ENCODE results near the gene ACER2. TPM values are rescaled to one million over a fixed set of nuclear protein-coding genes. Genes with fewer than 3 reads are reported as not detected.

The ACER2 gene
- total RNA-seq, 2 donors from 2014 or later: 2.3 to 2.4 TPM

DNA sequence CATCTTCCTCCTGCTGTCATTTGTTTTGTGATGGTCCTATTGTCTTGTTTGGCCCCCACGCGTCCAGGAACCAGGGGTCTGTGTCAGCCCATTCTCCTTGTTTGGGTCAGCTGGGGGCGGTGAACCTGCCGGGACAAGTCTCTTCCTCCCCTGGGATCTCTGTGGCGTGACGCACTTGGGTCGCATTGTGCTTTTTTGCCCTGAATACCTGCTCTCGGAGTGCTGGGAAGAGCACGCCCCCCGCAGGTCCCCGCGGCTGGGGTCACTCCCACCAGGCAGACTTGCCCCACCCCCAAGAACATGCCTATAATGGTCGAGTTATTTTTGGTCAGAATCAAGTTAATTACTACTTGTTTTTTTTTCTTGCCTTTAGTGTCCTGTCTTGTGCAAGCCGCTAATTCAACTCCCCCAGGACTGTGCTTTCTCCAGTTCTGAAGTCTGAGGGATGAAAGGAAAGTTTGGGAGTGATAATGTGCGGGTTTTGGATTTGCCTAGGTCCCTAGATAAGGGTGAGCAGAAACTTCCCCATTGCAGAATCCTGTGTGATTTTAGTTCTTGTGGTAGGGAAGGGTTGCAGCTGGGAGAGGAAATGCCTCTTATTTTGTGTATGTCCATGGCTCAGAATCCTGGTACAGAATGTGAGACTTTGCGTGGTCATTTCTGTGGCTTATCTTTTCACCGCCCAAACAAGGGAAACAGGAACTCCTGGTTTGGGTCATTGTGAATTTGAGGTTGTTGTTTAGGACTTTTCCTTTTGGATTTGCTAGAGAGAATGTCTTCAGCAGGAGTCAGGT lies 789 bp downstream of the ACER2 start:
- 15% methylated on average over 10 to 17 of the region's 17 CpGs for WGBS, 2 experiments (ENCODE audit: insufficient coverage in 1 of 2, insufficient read length in 1 of 2)
- Histone ChIP-seq H3K4me1 (ENCODE audit: control insufficient read depth, insufficient read depth, low read length) (no peaks in the 10 kb centered on the region), H3K4me3 (ENCODE audit: low read length) (peak overlapping the region; percentile 92), H3K27me3 (ENCODE audit: control insufficient read depth, insufficient read depth, low read length, poor library complexity, severe bottlenecking) (peaks cover 15% of the 10 kb centered on the region), H3K27ac (ENCODE audit: low read depth, low read length) (peak overlapping the region; percentile 90), H3K36me3 (ENCODE audit: control insufficient read depth, insufficient read depth, low read length) (no peaks in the 10 kb centered on the region), H3K9me3 (ENCODE audit: control insufficient read depth, low read length) (no peaks in the 10 kb centered on the region), H3K9ac (ENCODE audit: extremely low read depth, low read length, poor library complexity, severe bottlenecking) (peak overlapping the region; percentile 53)
- H3K4me1 Mint-ChIP-seq: peaks cover 12% of the 10 kb centered on the region
- peak overlapping the region; percentile 80 for H3K4me3 Mint-ChIP-seq
- peak; percentile 79 for DNase-seq
- H3K27ac Mint-ChIP-seq: peak overlapping the region; percentile 88
- peaks cover 29% of the 10 kb centered on the region for H3K27me3 Mint-ChIP-seq (ENCODE audit: insufficient read depth)
- no peaks in the 10 kb centered on the region for H3K9me3 Mint-ChIP-seq
- TF ChIP-seq, protein P1, sequence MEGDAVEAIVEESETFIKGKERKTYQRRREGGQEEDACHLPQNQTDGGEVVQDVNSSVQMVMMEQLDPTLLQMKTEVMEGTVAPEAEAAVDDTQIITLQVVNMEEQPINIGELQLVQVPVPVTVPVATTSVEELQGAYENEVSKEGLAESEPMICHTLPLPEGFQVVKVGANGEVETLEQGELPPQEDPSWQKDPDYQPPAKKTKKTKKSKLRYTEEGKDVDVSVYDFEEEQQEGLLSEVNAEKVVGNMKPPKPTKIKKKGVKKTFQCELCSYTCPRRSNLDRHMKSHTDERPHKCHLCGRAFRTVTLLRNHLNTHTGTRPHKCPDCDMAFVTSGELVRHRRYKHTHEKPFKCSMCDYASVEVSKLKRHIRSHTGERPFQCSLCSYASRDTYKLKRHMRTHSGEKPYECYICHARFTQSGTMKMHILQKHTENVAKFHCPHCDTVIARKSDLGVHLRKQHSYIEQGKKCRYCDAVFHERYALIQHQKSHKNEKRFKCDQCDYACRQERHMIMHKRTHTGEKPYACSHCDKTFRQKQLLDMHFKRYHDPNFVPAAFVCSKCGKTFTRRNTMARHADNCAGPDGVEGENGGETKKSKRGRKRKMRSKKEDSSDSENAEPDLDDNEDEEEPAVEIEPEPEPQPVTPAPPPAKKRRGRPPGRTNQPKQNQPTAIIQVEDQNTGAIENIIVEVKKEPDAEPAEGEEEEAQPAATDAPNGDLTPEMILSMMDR (conservative IDR thresholded peaks at IDR 0.05): no peak
- H3K36me3 Mint-ChIP-seq (ENCODE audit: low read depth): no peaks in the 10 kb centered on the region

DNA sequence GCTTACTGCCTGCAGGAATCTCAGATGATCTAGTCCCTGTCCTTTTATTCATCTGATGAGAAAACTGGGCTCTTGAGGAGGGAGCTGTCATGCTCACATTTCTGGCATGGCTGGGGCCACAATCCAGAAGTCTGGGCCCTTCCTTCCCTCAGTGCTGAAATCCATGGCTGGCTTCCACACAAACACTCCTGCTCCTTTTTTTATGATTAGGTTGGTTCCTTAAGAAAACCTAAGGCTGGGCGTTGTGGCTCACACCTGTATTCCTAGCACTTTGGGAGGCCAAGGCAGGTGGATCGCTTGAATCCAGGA lies 1.3 kb downstream of the ACER2 start:
- peak overlapping the region; percentile 80 for H3K4me3 Mint-ChIP-seq
- TF ChIP-seq, protein P1 (conservative IDR thresholded peaks at IDR 0.05): no peak
- no peak for DNase-seq
- H3K27ac Mint-ChIP-seq: no peak overlapping the region
- Histone ChIP-seq H3K27ac (ENCODE audit: low read depth, low read length) (no peak overlapping the region), H3K4me3 (ENCODE audit: low read length) (peak overlapping the region; percentile 92), H3K36me3 (ENCODE audit: control insufficient read depth, insufficient read depth, low read length) (no peaks in the 10 kb centered on the region), H3K9ac (ENCODE audit: extremely low read depth, low read length, poor library complexity, severe bottlenecking) (no peak overlapping the region), H3K4me1 (ENCODE audit: control insufficient read depth, insufficient read depth, low read length) (no peaks in the 10 kb centered on the region), H3K9me3 (ENCODE audit: control insufficient read depth, low read length) (no peaks in the 10 kb centered on the region), H3K27me3 (ENCODE audit: control insufficient read depth, insufficient read depth, low read length, poor library complexity, severe bottlenecking) (peaks cover 15% of the 10 kb centered on the region)
- 83 to 95% methylated on average over 1 to 2 of the region's 2 CpGs for WGBS, 2 experiments (ENCODE audit: insufficient coverage in 1 of 2, insufficient read length in 1 of 2)
- H3K27me3 Mint-ChIP-seq (ENCODE audit: insufficient read depth): peaks cover 29% of the 10 kb centered on the region
- peaks cover 12% of the 10 kb centered on the region for H3K4me1 Mint-ChIP-seq
- H3K9me3 Mint-ChIP-seq: no peaks in the 10 kb centered on the region
- H3K36me3 Mint-ChIP-seq (ENCODE audit: low read depth): no peaks in the 10 kb centered on the region

DNA sequence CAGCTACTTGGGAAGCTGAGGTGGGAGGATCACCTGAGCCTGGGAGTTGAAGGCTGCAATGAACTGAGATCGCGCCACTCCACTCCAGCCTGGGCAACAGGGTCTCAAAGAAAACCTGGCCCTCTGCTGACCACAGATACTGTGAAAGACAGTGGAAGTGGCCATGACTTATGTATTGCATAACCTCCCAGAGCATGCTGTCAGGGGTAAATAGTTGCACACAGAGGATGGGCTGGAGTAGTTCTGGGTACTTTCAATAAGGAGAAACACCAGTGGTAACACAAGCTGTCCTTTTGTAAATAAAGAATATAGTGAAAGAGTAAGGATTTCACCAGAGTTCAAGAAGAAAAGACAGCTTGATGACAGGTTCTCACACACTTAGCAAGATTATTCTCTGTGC lies 1.8 kb downstream of the ACER2 start:
- TF ChIP-seq, protein P1 (conservative IDR thresholded peaks at IDR 0.05): no peak
- no peak overlapping the region for H3K4me3 Mint-ChIP-seq
- no peaks in the 10 kb centered on the region for H3K9me3 ChIP-seq (ENCODE audit: control insufficient read depth, low read length)
- peaks cover 29% of the 10 kb centered on the region for H3K27me3 Mint-ChIP-seq (ENCODE audit: insufficient read depth)
- DNase-seq: no peak
- no peak overlapping the region for H3K9ac ChIP-seq (ENCODE audit: extremely low read depth, low read length, poor library complexity, severe bottlenecking)
- H3K4me1 ChIP-seq (ENCODE audit: control insufficient read depth, insufficient read depth, low read length): no peaks in the 10 kb centered on the region
- H3K4me1 Mint-ChIP-seq: peaks cover 12% of the 10 kb centered on the region
- no peaks in the 10 kb centered on the region for H3K36me3 Mint-ChIP-seq (ENCODE audit: low read depth)
- no peak overlapping the region for H3K4me3 ChIP-seq (ENCODE audit: low read length)
- H3K36me3 ChIP-seq (ENCODE audit: control insufficient read depth, insufficient read depth, low read length): no peaks in the 10 kb centered on the region
- WGBS, 2 experiments (ENCODE audit: insufficient coverage in 1 of 2, insufficient read length in 1 of 2): 88% methylated on average over 2 of the region's 2 CpGs; no CpG with 5 or more reads in 1 of the 2 experiments
- H3K27ac ChIP-seq (ENCODE audit: low read depth, low read length): no peak overlapping the region
- no peaks in the 10 kb centered on the region for H3K9me3 Mint-ChIP-seq
- H3K27ac Mint-ChIP-seq: no peak overlapping the region
- peaks cover 15% of the 10 kb centered on the region for H3K27me3 ChIP-seq (ENCODE audit: control insufficient read depth, insufficient read depth, low read length, poor library complexity, severe bottlenecking)
